GM19328 (cell line): ENCODE results near the gene ABHD1.

ENCODE experiments used
- ATAC-seq: cut with Tn5 transposase; IDR thresholded peaks from one replicate; pipeline ENCODE4 v1.9.1; 2021; ENCODE audit warnings: mild to moderate bottlenecking, moderate library complexity; ENCODE audit not compliant: unreplicated experiment

The ABHD1 gene

DNA sequence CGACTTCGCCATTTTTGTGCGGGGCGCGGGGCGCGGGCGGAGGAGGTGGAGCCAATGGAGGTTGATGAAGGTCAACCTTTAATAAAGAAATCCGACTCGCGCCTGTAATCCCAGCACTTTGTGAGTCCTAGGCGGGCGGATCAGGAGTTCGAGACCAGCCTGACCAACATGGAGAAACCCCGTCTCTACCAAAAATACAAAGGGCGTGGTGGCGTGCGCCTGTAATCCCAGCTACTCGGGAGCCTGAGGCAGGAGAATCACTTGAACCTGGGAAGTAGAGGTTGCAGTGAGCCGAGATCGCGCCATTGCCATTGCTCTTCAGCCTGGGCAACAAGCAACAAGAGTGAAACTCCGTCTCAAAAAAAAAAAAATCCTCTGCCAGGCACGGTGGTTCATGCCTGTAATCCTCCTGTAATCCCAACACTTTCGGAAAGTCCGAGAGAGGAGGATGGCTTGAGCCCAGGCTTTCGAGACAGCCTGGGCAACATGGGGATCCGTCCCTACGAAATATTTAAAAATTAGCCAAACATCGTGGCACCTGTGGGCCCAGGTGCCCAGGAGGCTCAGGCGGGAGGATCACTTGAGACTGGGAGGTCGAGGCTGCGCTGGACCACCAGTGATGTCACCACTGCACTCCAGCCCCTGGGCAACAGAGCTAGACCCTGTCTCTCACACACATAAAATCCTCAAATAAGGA is 11.3 kb downstream of the ABHD1 start:
- no peak for ATAC-seq

- no peak for ATAC-seq
These were observed 11.9 kb downstream of the ABHD1 start for GRCh38 chr2:27135478-27135955.

DNA sequence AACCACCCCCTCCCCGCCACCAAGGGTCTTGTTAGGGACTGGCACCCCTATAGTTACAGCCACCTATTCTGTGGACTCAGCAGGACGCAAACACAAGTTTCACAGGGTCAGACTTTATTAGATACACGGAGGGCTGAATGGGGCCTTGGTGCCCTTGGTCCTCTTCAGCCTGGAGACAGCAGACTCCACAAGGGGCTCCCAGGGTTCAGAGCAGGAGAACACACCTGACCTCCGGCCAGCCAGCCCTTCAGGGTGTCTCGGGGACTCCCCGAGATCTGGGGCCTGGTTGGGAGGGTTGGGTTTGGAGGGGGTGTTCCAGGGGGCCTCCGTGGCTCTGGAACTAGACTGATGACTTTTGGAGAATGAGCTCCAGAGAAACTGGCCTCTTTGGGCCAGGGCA is 13.1 kb downstream of the ABHD1 start:
- no peak for ATAC-seq

DNA sequence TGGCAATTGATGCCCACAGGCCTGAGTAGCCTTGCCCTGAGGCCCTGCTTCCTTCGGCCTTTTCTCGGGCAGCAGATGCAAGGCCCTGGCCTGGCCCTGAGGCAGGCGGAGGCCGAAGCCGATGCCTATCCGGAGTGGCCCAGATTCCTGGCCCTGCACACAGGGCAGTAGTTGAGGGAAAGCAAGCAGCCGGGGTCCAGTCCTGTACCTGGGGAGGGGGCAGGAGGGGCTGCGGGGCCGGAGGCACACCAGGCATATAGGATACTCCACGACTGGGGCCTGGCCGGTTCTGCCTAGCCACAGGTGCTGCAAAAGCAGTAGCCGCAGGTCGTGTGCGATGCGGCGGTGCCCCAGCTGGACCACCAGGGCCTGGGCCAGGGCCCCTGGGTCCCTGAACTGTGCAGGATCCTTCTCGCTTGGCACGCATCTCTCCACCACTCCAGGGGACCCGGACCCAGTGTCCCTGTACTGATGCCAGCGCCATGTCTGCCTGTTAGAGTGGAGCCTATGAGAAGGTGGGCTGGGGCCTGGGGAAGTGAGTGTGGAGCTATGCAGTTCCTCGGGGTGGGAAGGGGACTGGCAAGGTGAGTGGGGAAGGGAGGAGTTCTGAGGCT is 13.8 kb downstream of the ABHD1 start:
- no peak for ATAC-seq

DNA sequence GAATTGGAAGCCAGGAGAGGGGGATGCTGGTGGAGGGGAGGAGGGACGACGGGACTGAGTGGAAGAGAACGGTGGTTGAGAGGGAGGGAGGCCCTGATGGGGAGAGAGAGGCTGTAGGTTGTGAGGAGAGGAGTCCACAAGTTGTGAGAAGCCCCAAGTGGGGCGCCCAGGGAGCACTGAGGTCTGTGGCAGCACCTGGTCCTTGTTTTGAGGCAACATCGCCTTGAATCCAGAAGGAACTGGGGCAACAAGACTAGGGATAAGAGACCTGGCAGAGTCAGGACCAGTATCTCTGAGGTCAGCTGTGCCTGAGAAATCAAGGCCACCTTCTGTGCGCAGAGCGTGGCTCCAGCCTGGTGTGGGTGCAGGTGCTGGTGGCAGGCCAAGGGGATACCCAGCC is 14.5 kb downstream of the ABHD1 start:
- ATAC-seq: no peak

DNA sequence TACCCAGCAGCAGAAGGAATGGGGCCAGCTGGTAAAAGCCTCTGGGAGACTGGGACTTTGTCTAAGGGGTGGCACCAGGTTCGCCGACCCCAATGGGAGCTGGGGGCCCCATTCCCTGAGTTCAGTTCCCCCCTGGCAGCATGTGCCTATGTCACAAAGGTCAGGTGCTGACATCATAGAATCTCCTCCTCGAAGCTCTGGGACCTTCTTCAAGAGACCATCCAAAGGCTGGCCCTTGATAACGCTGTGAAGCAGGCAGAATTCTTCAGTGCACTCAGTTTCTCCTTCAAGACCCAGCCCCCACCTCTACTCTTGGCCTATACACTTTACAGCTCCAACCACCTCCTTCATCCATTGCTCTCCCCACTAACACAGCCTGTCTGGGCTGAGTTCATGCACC is 15.7 kb downstream of the ABHD1 start, which contains the start of gene PRR30:
TSS of gene PRR30 (minus strand) at position 101 of the 400 bp plus-strand sequence. CDS start 1,081 bp downstream, outside the sequence.
- no peak for ATAC-seq

DNA sequence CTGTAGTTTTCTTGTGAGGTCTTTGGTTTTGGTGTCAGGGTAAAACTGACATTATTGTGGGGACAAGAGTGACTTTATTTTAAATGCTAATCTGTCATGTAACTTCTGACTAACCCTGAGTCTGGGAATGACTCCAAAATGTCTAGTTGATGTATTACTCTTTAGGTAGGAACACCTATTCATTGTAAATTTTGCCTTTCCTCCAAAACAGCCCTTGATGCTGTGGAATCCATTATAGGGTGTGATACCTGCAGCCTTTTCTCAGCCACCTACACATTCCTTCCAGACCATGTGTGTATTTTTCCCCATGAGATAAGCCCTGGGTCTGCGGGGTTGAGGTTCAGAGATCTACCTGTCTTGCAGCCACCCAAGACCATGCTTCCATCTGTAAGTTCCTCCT is 19.7 kb downstream of the ABHD1 start:
- no peak for ATAC-seq

- no peak for ATAC-seq
These were observed 22.1 kb downstream of the ABHD1 start for GRCh38 chr2:27145682-27146081.

DNA sequence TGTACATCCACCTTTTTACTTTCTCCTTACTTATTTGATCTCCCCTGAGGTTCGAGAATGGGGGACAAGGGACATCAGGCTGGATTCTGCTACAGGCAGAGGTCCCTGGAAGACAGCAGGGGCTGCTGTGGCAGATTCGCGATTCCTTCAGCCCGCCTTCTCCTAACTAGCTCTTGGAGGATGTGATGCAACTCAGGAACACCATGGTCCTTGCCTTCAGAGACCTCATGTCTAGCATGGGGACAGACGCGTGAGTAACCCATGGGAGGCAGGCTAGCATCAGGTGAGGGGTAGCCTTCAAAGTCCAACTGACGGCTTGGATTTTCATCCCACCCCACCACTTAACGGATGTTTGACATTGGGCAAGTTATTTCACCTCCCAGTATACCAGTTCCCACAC is 24.3 kb downstream of the ABHD1 start:
- no peak for ATAC-seq

DNA sequence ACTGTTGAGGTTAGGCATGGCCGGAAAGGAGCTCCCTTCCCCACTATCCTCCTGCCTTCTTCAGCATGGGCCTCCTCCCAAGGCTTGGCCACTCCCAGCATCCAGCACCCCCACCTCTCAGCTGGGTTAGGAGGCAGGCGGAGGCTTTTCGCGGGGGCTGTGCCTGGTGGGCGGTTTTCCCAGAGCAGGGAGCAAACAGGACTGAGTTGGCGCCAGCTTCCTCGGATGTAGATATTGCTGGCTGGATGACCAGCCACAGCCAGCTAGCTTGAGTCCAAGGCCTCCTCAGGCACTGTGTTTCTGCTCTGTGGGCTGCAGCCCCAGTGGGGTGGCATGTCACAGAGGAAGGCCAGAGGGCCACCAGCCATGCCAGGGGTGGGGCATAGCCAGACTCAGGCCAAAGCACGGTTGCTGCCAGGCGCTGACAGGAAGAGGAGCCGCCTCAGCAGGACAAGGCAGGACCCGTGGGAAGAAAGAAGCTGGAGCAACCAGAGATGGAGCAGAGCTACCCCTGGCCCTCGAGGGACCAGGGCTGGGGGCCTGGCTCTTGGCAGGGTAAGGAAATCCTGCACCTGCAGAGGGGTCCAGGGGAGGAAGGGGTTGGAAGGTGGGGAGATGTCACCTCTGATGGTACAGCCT is 25.3 kb downstream of the ABHD1 start, which contains the start of gene TCF23:
TSS of gene TCF23 (plus strand) at position 204 of the 639 bp plus-strand sequence. CDS start at position 334, 130 bp downstream.
- no peak for ATAC-seq

- ATAC-seq: no peak
These were observed 26.2 kb downstream of the ABHD1 start for GRCh38 chr2:27149570-27150405.

GRCh38 chr2:27150639-27151230 is 27.1 kb downstream of the ABHD1 start:
- ATAC-seq: no peak

DNA sequence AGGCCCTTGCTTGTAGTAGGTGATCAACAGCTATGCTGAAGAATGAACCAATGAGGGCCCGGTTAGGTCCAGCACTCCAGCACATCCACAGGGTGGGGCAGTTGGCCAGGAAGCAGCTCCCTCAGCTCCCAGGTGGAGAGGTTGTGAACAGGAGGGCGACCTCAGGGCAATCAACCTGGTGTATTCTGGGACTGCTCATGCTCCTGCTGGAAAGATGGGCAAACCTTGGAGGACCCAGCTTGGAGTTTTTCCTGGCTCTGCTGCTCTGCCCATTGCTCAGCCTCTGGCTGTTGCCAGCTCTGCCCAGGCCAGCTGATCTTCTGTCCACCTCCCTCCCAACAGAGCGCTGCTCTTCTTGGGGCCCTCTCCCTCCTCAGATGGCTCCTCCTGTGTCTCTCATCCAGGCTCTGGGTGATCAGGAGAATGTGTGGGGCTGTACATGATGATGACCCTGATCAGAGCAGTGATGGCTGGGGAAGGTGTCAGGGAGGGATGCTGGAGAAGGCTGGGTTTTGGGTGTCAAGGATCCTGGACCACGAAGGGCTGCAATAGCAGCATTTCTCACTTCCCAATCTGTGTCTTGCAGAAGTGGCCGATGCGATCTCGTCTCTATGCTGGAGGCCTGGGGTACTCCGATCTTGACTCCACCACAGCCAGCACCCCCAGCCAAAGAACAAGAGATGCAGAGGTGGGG is 28.6 kb downstream of the ABHD1 start:
- no peak for ATAC-seq

- no peak for ATAC-seq
These were observed 29.3 kb downstream of the ABHD1 start for GRCh38 chr2:27152796-27153464.

- ATAC-seq: no peak
These were observed 30.9 kb downstream of the ABHD1 start for GRCh38 chr2:27154488-27154887.

DNA sequence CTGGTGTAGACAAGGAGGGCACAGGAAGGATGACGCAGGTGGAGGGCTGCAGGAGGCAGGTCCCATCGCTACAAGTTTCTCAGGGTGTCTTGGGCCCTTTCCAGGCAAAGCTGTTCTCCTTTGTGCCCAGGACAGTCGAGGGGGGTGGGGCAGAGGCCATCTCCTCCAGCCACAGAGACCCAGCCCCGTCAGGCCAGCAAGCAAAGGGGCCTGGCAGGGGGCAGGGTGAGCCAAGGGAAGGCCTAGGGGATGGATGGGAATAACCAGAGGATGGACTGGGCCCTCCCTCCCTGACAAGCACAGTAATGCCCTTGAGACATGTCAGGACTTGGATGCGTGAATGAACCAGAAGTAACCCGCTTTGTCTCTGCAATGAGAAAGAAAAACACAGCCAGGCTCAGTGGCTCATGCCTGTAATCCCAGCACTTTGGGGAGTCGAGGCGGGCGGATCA is 31.5 kb downstream of the ABHD1 start:
- no peak for ATAC-seq

GRCh38 chr2:27158468-27158867 is 34.9 kb downstream of the ABHD1 start:
- ATAC-seq: no peak

GRCh38 chr2:27159271-27159670 is 35.7 kb downstream of the ABHD1 start:
- no peak for ATAC-seq

DNA sequence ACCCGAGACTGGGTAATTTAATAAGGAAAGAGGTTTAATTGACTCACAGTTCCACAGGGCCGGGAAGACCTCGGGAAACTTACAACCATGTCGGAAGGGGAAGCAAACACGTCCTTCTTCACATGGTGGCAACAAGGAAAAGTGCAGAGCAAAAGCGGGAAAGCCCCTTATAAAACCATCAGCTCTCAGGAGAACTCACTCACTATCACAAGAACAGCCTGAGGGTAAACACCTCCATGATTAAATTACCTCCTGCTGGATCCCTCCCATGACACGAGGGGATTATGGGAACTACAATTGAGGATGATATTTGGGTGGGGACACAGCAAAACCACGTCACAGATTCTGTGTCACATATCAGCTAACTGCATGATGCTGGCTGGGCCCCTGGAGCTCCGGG is 36.6 kb downstream of the ABHD1 start:
- ATAC-seq: no peak
